Activated naive CD4-positive, alpha-beta T cell treated with anti-CD3 and anti-CD28 coated beads, Interleukin-2, amount 10 ng/mL, durations not matched to agents 7 days and 5 days (primary cell): ENCODE results near the gene TMEFF1.

Source experiments
- CTCF ChIA-PET: fragments of 350-600 bp; sonication (Branson Sonifier 250); formaldehyde crosslinking; loops from one replicate; lab custom pipeline; 2021; ENCODE audit warnings: antibody characterized with exemption; lab: Charles Lee
- DNase-seq: peaks from one replicate; pipeline ENCODE4 v3.0.0-alpha.2; 2020
- H3K27ac Mint-ChIP-seq: one replicate; pipeline ENCODE4 v1.8.0; 2021; ENCODE audit warnings: mild to moderate bottlenecking, moderate library complexity, mixed read lengths
- H3K27me3 Mint-ChIP-seq: one replicate; pipeline ENCODE4 v1.8.0; 2021; ENCODE audit warnings: mild to moderate bottlenecking, mixed read lengths
- H3K36me3 Mint-ChIP-seq: one replicate; pipeline ENCODE4 v1.8.0; 2021; ENCODE audit warnings: mixed read lengths
- H3K4me1 Mint-ChIP-seq: one replicate; pipeline ENCODE4 v1.8.0; 2021; ENCODE audit warnings: mixed read lengths
- H3K4me3 Mint-ChIP-seq: one replicate; pipeline ENCODE4 v1.8.0; 2021; ENCODE audit warnings: mild to moderate bottlenecking, moderate library complexity, mixed read lengths
- H3K9me3 Mint-ChIP-seq: one replicate; pipeline ENCODE4 v1.8.0; 2021; ENCODE audit warnings: mixed read lengths

TMEFF1 gene

DNA sequence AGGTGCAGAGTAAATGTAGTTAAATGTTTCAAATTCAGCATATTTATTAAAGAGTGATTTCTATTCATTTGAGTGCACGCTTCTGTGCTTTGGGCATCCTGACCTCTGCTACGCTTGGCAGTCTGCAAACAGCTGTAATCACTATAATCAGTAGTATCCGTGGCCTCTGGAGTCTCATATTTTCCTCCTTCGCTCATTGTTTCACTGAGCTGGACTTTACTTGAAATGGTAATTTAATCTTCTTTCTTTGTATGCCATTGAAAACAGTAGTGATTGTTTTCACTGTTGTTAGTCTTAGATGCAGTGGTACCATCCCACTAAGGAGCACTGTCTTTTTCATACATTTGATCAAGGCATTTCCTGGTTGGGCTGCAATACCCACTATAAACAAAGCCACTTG lies 61.5 kb downstream of the TMEFF1 start:
- no peaks in the 10 kb centered on the region for H3K27me3 Mint-ChIP-seq
- H3K4me3 Mint-ChIP-seq = no peak overlapping the region
- H3K27ac Mint-ChIP-seq = no peak overlapping the region
- DNase-seq = no peak
- CTCF ChIA-PET = no interaction called here
- no peaks in the 10 kb centered on the region for H3K9me3 Mint-ChIP-seq
- no peaks in the 10 kb centered on the region for H3K36me3 Mint-ChIP-seq
- H3K4me1 Mint-ChIP-seq = no peaks in the 10 kb centered on the region

DNA sequence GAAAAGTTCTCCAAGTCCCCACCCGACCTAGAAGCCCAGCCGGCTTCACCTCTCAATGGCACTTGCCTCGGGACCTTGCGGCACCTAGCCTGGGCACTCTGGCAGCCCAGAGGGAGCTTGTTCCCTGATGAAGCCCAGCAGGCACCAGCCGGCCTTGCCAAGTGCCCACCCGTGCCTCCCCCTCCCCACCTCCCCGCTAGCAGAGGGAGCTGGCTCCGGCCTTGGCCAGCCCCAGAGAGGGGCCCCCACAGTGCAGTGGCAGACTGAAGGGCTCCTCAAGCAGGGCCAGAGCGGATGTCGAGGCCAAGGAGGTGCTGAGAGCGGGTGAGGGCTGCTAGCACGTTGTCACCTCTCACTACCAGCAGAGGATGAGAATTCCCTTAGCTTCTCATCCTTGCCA lies 67.4 kb downstream of the TMEFF1 start:
- Mint-ChIP-seq H3K27ac (no peak overlapping the region), H3K4me3 (no peak overlapping the region), H3K4me1 (no peaks in the 10 kb centered on the region), H3K27me3 (no peaks in the 10 kb centered on the region), H3K36me3 (no peaks in the 10 kb centered on the region), H3K9me3 (peaks cover 2% of the 10 kb centered on the region)
- DNase-seq = no peak
- CTCF ChIA-PET = interaction anchor here (0.6 kb wide), 1 partner anchor 54 kb away, joined by 3 read pairs; no protein-coding TSS in a partner anchor

DNA sequence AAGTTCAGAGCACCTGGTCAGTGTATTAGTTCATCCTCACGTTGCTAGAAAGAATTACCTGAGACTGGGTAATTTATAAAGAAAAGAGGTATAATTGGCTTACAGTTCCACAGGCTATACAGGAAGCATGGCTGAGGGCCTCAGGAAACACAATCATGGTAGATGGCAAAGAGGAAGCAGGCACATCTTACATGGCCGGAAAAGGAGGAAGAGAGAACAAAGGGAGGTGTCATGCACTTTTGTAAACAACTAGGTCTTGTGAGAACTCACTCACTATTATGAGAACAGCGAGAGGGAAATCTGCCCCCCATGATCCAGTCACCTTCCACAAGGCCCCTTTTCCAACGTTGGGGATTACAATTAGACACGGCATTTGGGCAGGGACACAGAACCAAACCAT lies 76.1 kb downstream of the TMEFF1 start:
- H3K4me1 Mint-ChIP-seq = no peaks in the 10 kb centered on the region
- DNase-seq = no peak
- peaks cover 6% of the 10 kb centered on the region for H3K9me3 Mint-ChIP-seq
- H3K36me3 Mint-ChIP-seq = no peaks in the 10 kb centered on the region
- CTCF ChIA-PET = no interaction called here
- no peak overlapping the region for H3K27ac Mint-ChIP-seq
- no peak overlapping the region for H3K4me3 Mint-ChIP-seq
- H3K27me3 Mint-ChIP-seq = no peaks in the 10 kb centered on the region

DNA sequence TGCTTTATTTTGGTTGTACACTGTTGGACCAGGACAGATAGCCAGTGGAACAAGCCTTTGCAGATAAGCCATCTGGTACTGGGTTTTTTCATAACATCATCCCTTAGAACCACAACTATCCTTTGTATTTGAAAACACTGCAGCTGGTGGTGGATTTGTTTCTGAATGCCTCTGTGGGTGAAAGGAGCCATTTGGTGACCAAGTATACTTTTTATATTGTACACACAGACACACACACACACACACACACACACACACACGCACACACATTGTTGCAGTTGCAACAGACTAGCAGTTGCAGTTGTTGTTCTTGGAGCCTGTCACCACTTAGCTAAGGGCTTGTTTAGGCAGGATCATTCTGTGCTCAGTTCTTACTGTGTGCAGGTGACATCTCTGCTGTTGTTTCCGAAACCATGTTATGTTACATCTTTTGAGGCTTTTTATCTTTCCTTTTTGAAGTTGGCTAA lies 82.0 kb downstream of the TMEFF1 start:
- no peak for DNase-seq
- CTCF ChIA-PET = no interaction called here
- H3K27me3 Mint-ChIP-seq = no peaks in the 10 kb centered on the region

DNA sequence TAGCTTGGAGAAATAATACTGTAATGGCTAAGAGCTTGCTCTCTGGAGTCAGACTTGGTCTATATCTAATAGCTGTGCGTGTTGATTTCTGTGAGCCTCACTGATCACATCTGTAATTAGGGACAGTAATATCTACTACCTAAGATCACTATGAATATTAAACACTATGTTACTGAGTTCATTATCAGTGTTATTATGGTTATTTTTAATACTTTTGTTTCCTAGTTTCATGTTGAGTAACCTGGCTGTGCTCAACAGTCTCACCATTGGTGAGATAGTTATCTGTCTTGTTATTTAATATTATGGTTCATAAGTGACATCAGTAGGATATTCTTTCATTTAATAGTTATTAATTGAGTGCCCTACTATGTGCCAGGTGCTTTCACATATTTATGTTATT lies 82.5 kb downstream of the TMEFF1 start:
- Mint-ChIP-seq H3K9me3 (no peaks in the 10 kb centered on the region), H3K27me3 (no peaks in the 10 kb centered on the region), H3K27ac (no peak overlapping the region), H3K36me3 (no peaks in the 10 kb centered on the region), H3K4me1 (no peaks in the 10 kb centered on the region), H3K4me3 (no peak overlapping the region)
- no peak for DNase-seq
- CTCF ChIA-PET = no interaction called here

More for the DNA sequence above, 82.0 kb downstream of the TMEFF1 start:
- no peaks in the 10 kb centered on the region for H3K4me1 Mint-ChIP-seq
- H3K36me3 Mint-ChIP-seq = no peaks in the 10 kb centered on the region
- no peak overlapping the region for H3K27ac Mint-ChIP-seq
- H3K4me3 Mint-ChIP-seq = no peak overlapping the region
- H3K9me3 Mint-ChIP-seq = no peaks in the 10 kb centered on the region

DNA sequence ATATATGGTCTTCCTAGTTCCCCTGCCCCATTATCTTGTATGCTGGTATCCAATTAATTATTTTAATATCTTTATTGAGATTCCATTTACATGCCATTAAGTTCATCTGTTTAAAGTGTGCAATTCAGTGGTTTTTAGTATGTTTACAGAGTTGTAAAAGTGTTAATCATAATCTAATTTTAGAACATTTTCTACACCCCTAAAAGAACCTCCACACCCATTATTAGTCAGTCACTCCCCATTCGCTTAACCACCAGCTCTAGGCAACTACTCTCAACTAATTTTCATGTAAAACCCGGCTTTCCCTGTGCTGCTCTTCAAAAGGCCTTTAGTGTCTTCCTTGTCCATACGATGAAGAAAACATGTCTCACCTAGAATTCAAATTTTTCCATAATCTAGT lies 84.1 kb downstream of the TMEFF1 start:
- H3K36me3 Mint-ChIP-seq = no peaks in the 10 kb centered on the region
- H3K27me3 Mint-ChIP-seq = no peaks in the 10 kb centered on the region
- no peaks in the 10 kb centered on the region for H3K4me1 Mint-ChIP-seq
- H3K9me3 Mint-ChIP-seq = no peaks in the 10 kb centered on the region
- no peak overlapping the region for H3K4me3 Mint-ChIP-seq
- H3K27ac Mint-ChIP-seq = no peak overlapping the region
- no peak for DNase-seq
- CTCF ChIA-PET = no interaction called here

DNA sequence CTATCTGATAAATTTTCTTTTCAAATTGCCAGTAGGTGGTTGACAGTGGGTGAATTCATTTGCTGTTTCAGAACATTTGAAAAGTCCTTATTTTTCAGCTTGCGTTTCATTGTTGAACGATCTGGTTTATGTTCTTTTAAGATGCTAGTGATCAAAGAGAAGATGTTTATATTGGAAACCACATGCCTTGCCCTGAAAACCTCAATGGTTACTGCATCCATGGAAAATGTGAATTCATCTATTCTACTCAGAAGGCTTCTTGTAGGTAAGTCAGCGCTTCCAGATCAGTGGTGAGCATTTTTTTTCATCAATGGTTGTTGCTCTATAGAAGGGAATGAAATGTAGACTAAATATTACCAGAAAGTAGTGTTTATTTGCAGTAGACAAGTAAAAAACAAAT lies 88.3 kb downstream of the TMEFF1 start:
- H3K4me1 Mint-ChIP-seq = no peaks in the 10 kb centered on the region
- H3K9me3 Mint-ChIP-seq = no peaks in the 10 kb centered on the region
- H3K27me3 Mint-ChIP-seq = no peaks in the 10 kb centered on the region
- H3K4me3 Mint-ChIP-seq = no peak overlapping the region
- no peaks in the 10 kb centered on the region for H3K36me3 Mint-ChIP-seq
- no peak for DNase-seq
- no peak overlapping the region for H3K27ac Mint-ChIP-seq
- CTCF ChIA-PET = interaction anchor here (0.6 kb wide), 1 partner anchor 30 kb away, joined by 4 read pairs; no protein-coding TSS in a partner anchor

DNA sequence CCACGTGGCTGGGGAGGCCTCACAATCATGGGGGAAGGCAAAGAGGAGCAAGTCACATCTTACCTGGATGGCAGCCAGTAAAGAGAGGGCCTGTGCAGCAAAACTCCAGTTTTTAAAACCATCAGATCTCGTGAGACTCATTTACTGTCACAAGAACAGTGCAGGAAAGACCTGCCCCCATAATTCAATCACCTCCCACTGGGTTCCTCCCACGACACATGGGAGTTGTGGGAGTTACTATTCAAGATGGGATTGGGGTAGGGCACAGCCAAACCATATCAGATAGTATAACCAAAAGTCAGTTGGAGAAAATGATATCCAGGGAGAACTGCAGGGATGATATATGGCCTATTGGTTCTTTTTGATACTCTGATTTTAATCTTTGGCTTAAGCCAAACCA lies 94.9 kb downstream of the TMEFF1 start:
- no peak for DNase-seq
- CTCF ChIA-PET = no interaction called here
- Mint-ChIP-seq H3K27me3 (no peaks in the 10 kb centered on the region), H3K4me1 (no peaks in the 10 kb centered on the region), H3K27ac (no peak overlapping the region), H3K36me3 (no peaks in the 10 kb centered on the region), H3K4me3 (no peak overlapping the region), H3K9me3 (no peaks in the 10 kb centered on the region)

DNA sequence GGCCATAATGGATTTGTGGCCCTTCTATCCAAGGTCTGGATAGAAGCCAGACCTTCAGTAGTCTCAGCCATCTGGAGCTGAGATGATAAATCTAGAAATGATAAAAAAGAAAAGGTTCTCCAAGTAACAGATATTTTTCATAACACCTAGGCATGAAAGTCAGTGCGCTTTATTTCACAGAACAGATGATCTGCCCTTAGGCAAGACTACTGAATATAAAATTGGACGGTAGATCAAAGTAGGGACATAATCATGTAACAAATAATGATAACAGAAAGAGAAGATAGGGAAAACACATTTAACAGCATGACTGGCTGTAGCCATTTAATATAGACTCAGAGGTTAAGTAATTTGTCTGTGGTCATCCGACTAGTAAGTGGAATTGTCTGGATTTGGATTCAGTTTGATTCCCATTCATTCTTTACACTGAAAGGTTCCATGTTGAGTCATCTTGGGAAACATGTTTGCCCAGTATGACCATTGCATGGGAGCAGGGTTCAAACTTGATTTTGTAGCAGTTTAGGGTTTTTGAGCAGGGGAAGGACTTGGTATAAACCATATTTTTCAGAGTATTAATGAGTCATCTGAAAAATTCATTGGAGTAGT lies 100.8 kb downstream of the TMEFF1 start:
- no peak for DNase-seq
- no peak overlapping the region for H3K27ac Mint-ChIP-seq
- no peak overlapping the region for H3K4me3 Mint-ChIP-seq
- H3K4me1 Mint-ChIP-seq = no peaks in the 10 kb centered on the region
- no peaks in the 10 kb centered on the region for H3K27me3 Mint-ChIP-seq
- no peaks in the 10 kb centered on the region for H3K9me3 Mint-ChIP-seq
- no peaks in the 10 kb centered on the region for H3K36me3 Mint-ChIP-seq
- CTCF ChIA-PET = no interaction called here

DNA sequence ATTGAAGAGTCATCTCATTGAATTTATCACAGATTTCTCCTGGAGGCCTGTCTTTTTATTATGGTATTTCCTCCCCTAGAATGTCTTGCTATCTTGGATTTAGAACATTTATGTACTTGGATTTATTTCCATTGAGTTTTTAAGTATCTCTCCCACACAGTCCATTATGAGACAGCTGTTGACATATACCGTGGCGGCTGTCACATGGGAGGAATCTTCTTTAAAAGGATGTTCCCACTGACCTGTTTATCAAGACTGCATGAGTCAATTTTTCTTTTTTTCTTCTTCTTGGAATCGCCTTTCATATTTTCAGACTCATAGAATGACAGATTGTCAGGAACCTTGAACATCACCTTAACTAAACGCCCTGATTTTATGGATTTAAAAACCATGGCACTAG lies 102.1 kb downstream of the TMEFF1 start:
- no peak overlapping the region for H3K27ac Mint-ChIP-seq
- H3K4me1 Mint-ChIP-seq = no peaks in the 10 kb centered on the region

DNA sequence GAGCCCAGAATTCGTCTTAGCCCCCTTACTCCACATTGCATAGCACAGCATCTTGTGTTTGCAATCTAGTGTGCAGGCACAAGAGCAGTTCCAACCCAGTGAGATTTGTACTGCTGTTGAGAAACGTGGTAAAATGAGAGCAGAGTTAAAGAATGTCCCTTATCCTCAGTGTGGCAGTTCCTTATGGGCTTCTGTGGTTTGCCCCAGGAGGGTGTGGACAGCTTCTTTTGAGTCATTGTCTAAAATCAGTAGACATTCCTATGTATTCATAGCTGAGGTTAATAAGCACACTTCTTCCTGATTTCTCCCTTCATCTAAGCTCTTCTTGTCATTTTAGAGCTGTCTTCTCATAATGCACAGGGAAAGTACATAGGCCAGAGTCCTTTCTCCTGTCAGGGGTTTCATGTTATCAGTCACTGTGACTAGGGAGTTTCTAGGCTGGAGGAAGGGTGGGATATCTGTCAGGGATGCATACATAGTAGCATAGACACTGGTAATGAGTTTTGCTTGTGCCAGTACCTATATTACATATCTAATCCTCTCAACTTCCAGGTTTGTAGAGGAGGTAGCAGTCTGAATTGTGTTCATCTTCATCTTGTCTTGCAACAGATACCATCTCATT lies 102.9 kb downstream of the TMEFF1 start:
- Mint-ChIP-seq H3K4me1 (no peaks in the 10 kb centered on the region), H3K27ac (no peak overlapping the region), H3K9me3 (no peaks in the 10 kb centered on the region), H3K36me3 (no peaks in the 10 kb centered on the region), H3K4me3 (no peak overlapping the region), H3K27me3 (no peaks in the 10 kb centered on the region)
- no peak for DNase-seq
- CTCF ChIA-PET = no interaction called here

More for the DNA sequence above, 102.1 kb downstream of the TMEFF1 start:
- CTCF ChIA-PET = no interaction called here
- Mint-ChIP-seq H3K27me3 (no peaks in the 10 kb centered on the region), H3K4me3 (no peak overlapping the region), H3K9me3 (no peaks in the 10 kb centered on the region), H3K36me3 (no peaks in the 10 kb centered on the region)
- no peak for DNase-seq

DNA sequence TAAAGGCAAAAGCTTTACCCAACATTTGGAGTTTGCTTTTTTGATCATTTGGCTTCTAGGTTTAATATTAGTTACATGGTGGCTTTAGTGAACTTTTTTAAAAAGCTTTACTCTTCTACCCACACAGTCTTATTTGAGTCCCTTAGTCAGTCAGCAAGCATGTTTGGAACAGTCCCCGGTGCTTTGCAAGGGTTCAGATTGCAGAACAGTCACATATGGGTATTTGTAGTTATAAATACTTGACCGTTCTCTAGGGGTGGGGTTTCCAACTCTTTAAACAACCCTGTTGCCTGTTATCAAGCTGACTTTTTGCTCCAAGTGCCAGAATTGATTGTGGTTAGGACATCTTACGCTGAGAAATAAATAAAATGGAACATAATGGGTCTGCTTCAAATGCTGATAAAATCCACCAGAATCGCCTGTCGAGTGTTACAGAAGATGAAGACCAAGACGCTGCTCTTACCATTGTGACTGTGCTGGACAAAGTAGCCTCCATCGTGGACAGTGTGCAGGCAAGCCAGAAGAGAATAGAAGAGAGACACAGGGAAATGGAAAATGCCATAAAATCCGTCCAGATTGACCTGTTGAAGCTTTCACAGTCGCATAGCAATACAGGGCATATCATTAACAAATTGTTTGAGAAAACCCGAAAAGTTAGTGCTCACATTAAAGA lies 105.0 kb downstream of the TMEFF1 start, which contains the start of gene CAVIN4:
Gene CAVIN4, plus strand, starts transcription at position 304 of the 673 bp plus-strand sequence. Its CDS starts 65 bp downstream, at position 369.
- Mint-ChIP-seq H3K9me3 (no peaks in the 10 kb centered on the region), H3K27me3 (peaks cover 5% of the 10 kb centered on the region), H3K4me3 (no peak within 1 kb of the TSS), H3K27ac (no peak within 1 kb of the TSS), H3K36me3 (no peaks in the 10 kb centered on the region), H3K4me1 (no peaks in the 10 kb centered on the region)
- CTCF ChIA-PET = no interaction called here
- DNase-seq = no peak

DNA sequence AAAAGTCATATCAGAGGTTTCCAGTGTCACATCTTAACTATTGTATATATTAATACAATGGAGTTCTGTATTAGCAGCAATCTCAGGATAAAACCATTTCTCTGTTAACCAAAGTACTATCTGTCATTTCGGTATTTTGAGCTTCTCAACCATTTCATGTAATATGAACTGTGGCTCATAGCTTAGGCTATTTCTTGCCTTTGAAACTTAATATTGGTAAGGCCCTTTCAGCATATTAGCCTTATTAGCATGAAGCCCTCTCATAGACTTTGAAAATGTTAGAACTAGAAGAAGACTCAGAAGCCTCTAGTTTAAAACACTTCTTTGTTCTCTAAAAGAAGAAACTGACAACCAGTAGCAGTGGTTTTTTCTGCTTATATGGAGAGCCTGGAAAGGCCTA lies 105.7 kb downstream of the TMEFF1 start:
- no peak overlapping the region for H3K4me3 Mint-ChIP-seq
- CTCF ChIA-PET = no interaction called here
- H3K36me3 Mint-ChIP-seq = no peaks in the 10 kb centered on the region
- peaks cover 5% of the 10 kb centered on the region for H3K27me3 Mint-ChIP-seq
- DNase-seq = no peak
- H3K9me3 Mint-ChIP-seq = no peaks in the 10 kb centered on the region
- H3K4me1 Mint-ChIP-seq = no peaks in the 10 kb centered on the region
- H3K27ac Mint-ChIP-seq = no peak overlapping the region

DNA sequence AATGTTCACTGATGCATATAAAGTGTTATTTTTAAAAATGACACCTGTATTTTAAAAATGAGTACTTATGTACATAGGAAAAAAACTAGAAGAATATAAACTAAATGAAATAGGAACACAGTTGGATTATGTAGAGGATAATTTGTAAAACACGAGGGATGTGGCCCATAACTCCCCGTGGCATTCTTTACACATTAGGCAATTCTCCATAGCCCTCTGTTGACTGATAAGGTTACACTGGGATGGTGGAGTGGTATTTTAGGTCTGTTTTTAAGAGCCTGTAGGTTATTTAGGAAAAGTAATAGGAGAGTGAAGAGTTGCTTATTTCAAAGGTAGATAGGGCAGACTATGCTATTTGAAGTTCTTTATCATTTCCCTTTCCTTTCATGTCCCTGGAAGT lies 106.7 kb downstream of the TMEFF1 start:
- Mint-ChIP-seq H3K4me3 (no peak overlapping the region), H3K27me3 (peaks cover 5% of the 10 kb centered on the region), H3K27ac (no peak overlapping the region), H3K36me3 (no peaks in the 10 kb centered on the region), H3K4me1 (no peaks in the 10 kb centered on the region), H3K9me3 (no peaks in the 10 kb centered on the region)
- CTCF ChIA-PET = no interaction called here
- DNase-seq = no peak

DNA sequence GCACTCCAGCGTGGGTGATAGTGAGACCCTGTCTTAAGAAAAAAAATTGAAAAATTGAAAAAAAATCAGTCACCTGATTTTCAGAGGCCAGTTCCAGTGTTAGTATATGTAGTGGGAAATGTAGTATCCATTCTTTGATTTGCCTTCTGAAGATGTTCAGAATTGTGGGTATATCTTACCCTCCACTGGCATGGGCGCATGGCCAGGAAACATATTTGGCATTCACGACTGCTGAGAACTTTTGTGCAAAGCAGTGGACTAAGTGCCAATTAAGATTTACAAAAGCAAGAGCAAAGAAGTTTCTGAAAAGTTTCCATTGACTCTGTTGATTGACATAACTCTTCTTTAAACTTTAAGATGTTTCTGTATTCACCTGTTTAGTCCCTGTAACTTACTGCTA lies 107.3 kb downstream of the TMEFF1 start:
- Mint-ChIP-seq H3K4me1 (no peaks in the 10 kb centered on the region), H3K9me3 (no peaks in the 10 kb centered on the region), H3K4me3 (no peak overlapping the region), H3K36me3 (no peaks in the 10 kb centered on the region), H3K27ac (no peak overlapping the region), H3K27me3 (peaks cover 5% of the 10 kb centered on the region)
- DNase-seq = no peak
- CTCF ChIA-PET = interaction anchor here (0.7 kb wide), 1 partner anchor 166 kb away, joined by 3 read pairs; no protein-coding TSS in a partner anchor
